Measurements from ENCODE around the gene THAP6. TPM values are rescaled to one million over a fixed set of nuclear protein-coding genes. Genes with fewer than 3 reads are reported as not detected.
"Not testable (repeated sequence)": the region's sequence is repeated elsewhere in the genome, so short reads cannot be mapped to it uniquely, and the experiment has no call there.

The THAP6 gene
- total RNA-seq, 1 donor from 2014 or later, result 18.1 TPM

GRCh38 chr4:75525910-75526309 lies 11.6 kb downstream of the THAP6 start:
- no peak for DNase-seq

- no peak for DNase-seq
Measured at GRCh38 chr4:75527482-75527881, 13.2 kb downstream of the THAP6 start.

GRCh38 chr4:75530556-75531322 lies 16.5 kb downstream of the THAP6 start:
- DNase-seq, result no peak

- not testable (repeated sequence) for DNase-seq
Measured at GRCh38 chr4:75531536-75532143, 17.4 kb downstream of the THAP6 start.

- DNase-seq, result not testable (repeated sequence)
Measured at GRCh38 chr4:75533339-75533887, 19.1 kb downstream of the THAP6 start.

- DNase-seq, result not testable (repeated sequence)
Measured at GRCh38 chr4:75533926-75534325, 19.7 kb downstream of the THAP6 start.

GRCh38 chr4:75537308-75537707 lies 23.0 kb downstream of the THAP6 start:
- DNase-seq, result not testable (repeated sequence)

- no peak for DNase-seq
Measured at GRCh38 chr4:75542824-75543223, 28.6 kb downstream of the THAP6 start.

GRCh38 chr4:75544220-75544619 lies 29.9 kb downstream of the THAP6 start:
- not testable (repeated sequence) for DNase-seq

GRCh38 chr4:75544870-75545269 lies 30.6 kb downstream of the THAP6 start:
- no peak for DNase-seq

- DNase-seq, result no peak
Measured at GRCh38 chr4:75545526-75545925, 31.3 kb downstream of the THAP6 start.

GRCh38 chr4:75547647-75548387 lies 33.5 kb downstream of the THAP6 start:
- no peak for DNase-seq

GRCh38 chr4:75549019-75549418 lies 34.7 kb downstream of the THAP6 start:
- DNase-seq, result no peak

- DNase-seq, result no peak
Measured at GRCh38 chr4:75552452-75552851, 38.2 kb downstream of the THAP6 start.

GRCh38 chr4:75555294-75556164 lies 41.3 kb downstream of the THAP6 start, which contains the start of gene ODAPH:
Gene ODAPH, plus strand, starts transcription at chr4:75556066. Its CDS starts 17 bp downstream, at chr4:75556083.
- no peak for DNase-seq

GRCh38 chr4:75557696-75558095 lies 43.4 kb downstream of the THAP6 start:
- no peak for DNase-seq

GRCh38 chr4:75561789-75562188 lies 47.5 kb downstream of the THAP6 start:
- no peak for DNase-seq

- DNase-seq, result no peak
Measured at GRCh38 chr4:75564023-75564422, 49.8 kb downstream of the THAP6 start.

- no peak for DNase-seq
Measured at GRCh38 chr4:75565481-75565880, 51.2 kb downstream of the THAP6 start.

GRCh38 chr4:75566911-75567310 lies 52.6 kb downstream of the THAP6 start:
- no peak for DNase-seq

GRCh38 chr4:75567725-75568124 lies 53.5 kb downstream of the THAP6 start:
- DNase-seq, result no peak

All from skin of body (tissue), 2 donors.